Uterus (tissue), 4 donors: ENCODE data around the gene GIT1. TPM values are rescaled to one million over a fixed set of nuclear protein-coding genes. Genes with fewer than 3 reads are reported as not detected.

Source experiments
- DNase-seq, 2 donors: peaks; one replicate each; pipeline ENCODE4 v3.0.0-alpha.2; 2019 to 2020
- H3K27ac ChIP-seq, 2 donors: fragments of 200-600 bp; sonication (generic); 1 replicate in 1 of 2; 2 replicates in 1 of 2; pipeline ENCODE4 v1.5.1; 2016 to 2018
- H3K27me3 ChIP-seq, 2 donors: fragments of 200-600 bp; sonication (generic); one replicate each; pipeline ENCODE4 v1.5.1; 2018 to 2019; ENCODE audit warnings: control low read depth in 1 of 2
- H3K36me3 ChIP-seq, 2 donors: fragments of 200-600 bp; sonication (generic); one replicate each; pipeline ENCODE4 v1.5.1; 2019; ENCODE audit warnings: control low read depth in 1 of 2
- H3K4me1 ChIP-seq, 2 donors: fragments of 200-600 bp; sonication (generic); one replicate each; pipeline ENCODE4 v1.5.1; 2018 to 2019; ENCODE audit warnings: control low read depth in 1 of 2
- H3K4me3 ChIP-seq, 2 donors: fragments of 200-600 bp; sonication (generic); 1 replicate in 1 of 2; 2 replicates in 1 of 2; pipeline ENCODE4 v1.5.1; 2018 to 2019; ENCODE audit warnings: mild to moderate bottlenecking in 1 of 2
- H3K9me3 ChIP-seq, 2 donors: fragments of 200-600 bp; sonication (generic); one replicate each; pipeline ENCODE4 v1.5.1; 2019; ENCODE audit warnings: control low read depth in 1 of 2
- CTCF ChIP-seq, 4 experiments: fragments of 200-600 bp in 2 of 4; fragments of 450-650 bp in 2 of 4; sonication (generic) in 2 of 4; IDR thresholded peaks; one replicate each; pipeline ENCODE4 v1.5.1; 2016 to 2019; ENCODE audit warnings: antibody characterized with exemption in 4 of 4, mild to moderate bottlenecking in 2 of 4, moderate library complexity in 1 of 4
- POLR2A ChIP-seq, 2 donors: fragments of 450-650 bp; IDR thresholded peaks; one replicate each; pipeline ENCODE4 v1.6.1; 2016; ENCODE audit warnings: antibody characterized with exemption in 2 of 2, mild to moderate bottlenecking in 1 of 2, moderate library complexity in 1 of 2
- intact Hi-C: fragments of 100-400 bp; cut with DNase I; formaldehyde crosslinking; loops from one replicate; pipeline ENCODE4 v1.15.1; 2023; ENCODE audit warnings: low total_unique reads
- total RNA-seq, 4 donors: library from RNA; depleted of rRNA in 3 of 4; stranded (reverse); fragments of >200 nt in 3 of 4; gene quantifications; one replicate each; pipeline versions ENCODE4 v1.1.0 to v1.2.4, GENCODE V29; 2014 to 2023
- donor health status: DM: yes; HTN: yes; CAD: no.

Gene GIT1
- total RNA-seq, 4 donors from 2014 or later = 13.1 to 75.0 (median 22.9) TPM

GRCh38 chr17:29565643-29566472, 23.6 kb downstream of the GIT1 start:
- Histone ChIP-seq H3K36me3 (no peaks in the 10 kb centered on the region), H3K4me1 (peaks cover 0 to 5% of the 10 kb centered on the region in 2 donors), H3K9me3 (no peaks in the 10 kb centered on the region), H3K27ac (peak overlapping the region in 1 of 2 donors; percentile 91), H3K27me3 (no peaks in the 10 kb centered on the region), H3K4me3 (peak overlapping the region; percentile 71 to 85)
- peak in 1 of 2 donors; percentile 22 for DNase-seq
- intact Hi-C loops = no loop called here
- no peak for TF ChIP-seq POLR2A (IDR thresholded peaks at IDR 0.05)

- Histone ChIP-seq H3K4me3 (no peak overlapping the region), H3K4me1 (no peaks in the 10 kb centered on the region), H3K27ac (no peak overlapping the region), H3K36me3 (no peaks in the 10 kb centered on the region), H3K9me3 (no peaks in the 10 kb centered on the region), H3K27me3 (no peaks in the 10 kb centered on the region)
- DNase-seq = no peak
- no peak for TF ChIP-seq POLR2A (IDR thresholded peaks at IDR 0.05)
- no peak for TF ChIP-seq CTCF (IDR thresholded peaks at IDR 0.05)
- intact Hi-C loops = no loop called here
Observed at GRCh38 chr17:29563816-29564215, 25.6 kb downstream of the GIT1 start.

- no peak overlapping the region for H3K27ac ChIP-seq
- H3K4me3 ChIP-seq = no peak overlapping the region
- no peaks in the 10 kb centered on the region for H3K4me1 ChIP-seq
- H3K36me3 ChIP-seq = no peaks in the 10 kb centered on the region
- no peak for DNase-seq
- TF ChIP-seq CTCF (IDR thresholded peaks at IDR 0.05) = no peak
- TF ChIP-seq POLR2A (IDR thresholded peaks at IDR 0.05) = no peak
- no peaks in the 10 kb centered on the region for H3K9me3 ChIP-seq
- no peaks in the 10 kb centered on the region for H3K27me3 ChIP-seq
- intact Hi-C loops = no loop called here
Observed at GRCh38 chr17:29562615-29563014, 26.8 kb downstream of the GIT1 start.

GRCh38 chr17:29561554-29562517, 27.6 kb downstream of the GIT1 start:
- Histone ChIP-seq H3K27ac (no peak overlapping the region), H3K4me3 (no peak overlapping the region), H3K9me3 (no peaks in the 10 kb centered on the region), H3K36me3 (no peaks in the 10 kb centered on the region), H3K27me3 (no peaks in the 10 kb centered on the region), H3K4me1 (no peaks in the 10 kb centered on the region)
- no peak for DNase-seq
- intact Hi-C loops = no loop called here
- TF ChIP-seq POLR2A (IDR thresholded peaks at IDR 0.05) (no peak), CTCF (IDR thresholded peaks at IDR 0.05) (no peak)

- H3K27me3 ChIP-seq = no peaks in the 10 kb centered on the region
- H3K9me3 ChIP-seq = no peaks in the 10 kb centered on the region
- DNase-seq = no peak
- no peak for TF ChIP-seq POLR2A (IDR thresholded peaks at IDR 0.05)
- no peak for TF ChIP-seq CTCF (IDR thresholded peaks at IDR 0.05)
- H3K4me1 ChIP-seq = no peaks in the 10 kb centered on the region
- intact Hi-C loops = no loop called here
- no peak overlapping the region for H3K27ac ChIP-seq
- H3K4me3 ChIP-seq = no peak overlapping the region
- no peaks in the 10 kb centered on the region for H3K36me3 ChIP-seq
Observed at GRCh38 chr17:29560316-29560715, 29.1 kb downstream of the GIT1 start.
